ENCODE measurements around the gene PDE6G.
A peak's percentile ranks its signal among the peaks of the same experiment; 100 is the strongest.

Gene PDE6G

DNA sequence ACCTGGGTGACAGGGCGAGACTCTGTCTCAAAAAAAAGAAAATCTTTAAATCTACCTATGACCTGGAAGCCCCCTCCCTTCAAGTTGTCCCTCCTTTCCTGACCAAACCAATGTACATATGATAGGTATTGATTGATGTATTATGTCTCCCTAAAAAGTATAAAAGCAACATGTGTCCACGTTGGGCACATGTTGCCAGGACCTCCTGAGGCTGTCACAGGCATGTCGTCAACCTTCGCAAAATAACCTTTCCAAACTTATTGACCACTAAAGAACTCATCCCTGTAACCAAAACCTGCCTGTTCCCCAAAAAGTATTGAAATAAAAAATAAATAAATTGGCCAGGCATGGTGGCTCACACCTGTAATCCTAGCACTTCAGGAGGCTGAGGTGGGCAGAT lies 5.7 kb upstream of the PDE6G start:
- no peak for DNase-seq (ENCODE audit: low read depth)

DNA sequence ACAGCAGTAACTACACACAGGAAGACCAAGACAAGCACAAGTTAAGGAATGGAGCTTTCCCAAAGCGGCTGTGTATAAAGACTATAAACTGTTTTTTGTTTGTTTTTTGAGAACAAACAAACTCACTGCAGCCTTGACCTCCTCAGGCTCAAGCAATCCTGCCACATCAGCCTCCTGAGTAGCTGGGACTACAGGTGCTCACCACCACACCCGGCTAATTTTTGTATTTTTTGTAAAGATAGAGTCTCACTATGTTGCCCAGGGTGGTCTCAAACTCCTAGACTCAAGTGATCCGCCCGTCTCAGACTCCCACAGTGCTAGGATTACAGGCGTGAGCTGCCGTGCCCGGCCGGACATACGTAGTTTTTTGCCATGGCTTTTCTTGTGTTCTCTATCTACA lies 4.1 kb upstream of the PDE6G start:
- no peak for DNase-seq (ENCODE audit: low read depth)

DNA sequence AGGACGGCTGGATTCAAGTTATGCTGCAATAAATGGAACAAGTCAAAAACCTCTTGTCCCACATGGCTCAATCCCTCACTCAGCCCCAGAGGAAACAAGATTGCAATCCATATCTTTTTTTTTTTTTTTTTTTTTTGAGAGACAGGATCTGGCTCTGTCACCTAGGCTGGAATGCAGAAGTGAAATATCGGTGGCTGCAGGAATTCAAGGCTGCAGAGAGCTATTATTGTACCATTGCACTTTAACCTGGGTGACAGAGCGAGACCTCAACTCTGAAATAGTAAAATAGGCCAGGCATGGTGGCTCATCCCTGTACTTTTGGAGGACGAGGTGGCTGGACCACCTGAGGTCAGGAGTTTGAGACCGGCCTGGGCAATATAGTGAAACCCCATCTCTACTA lies 2.7 kb upstream of the PDE6G start:
- DNase-seq (ENCODE audit: low read depth) = no peak

DNA sequence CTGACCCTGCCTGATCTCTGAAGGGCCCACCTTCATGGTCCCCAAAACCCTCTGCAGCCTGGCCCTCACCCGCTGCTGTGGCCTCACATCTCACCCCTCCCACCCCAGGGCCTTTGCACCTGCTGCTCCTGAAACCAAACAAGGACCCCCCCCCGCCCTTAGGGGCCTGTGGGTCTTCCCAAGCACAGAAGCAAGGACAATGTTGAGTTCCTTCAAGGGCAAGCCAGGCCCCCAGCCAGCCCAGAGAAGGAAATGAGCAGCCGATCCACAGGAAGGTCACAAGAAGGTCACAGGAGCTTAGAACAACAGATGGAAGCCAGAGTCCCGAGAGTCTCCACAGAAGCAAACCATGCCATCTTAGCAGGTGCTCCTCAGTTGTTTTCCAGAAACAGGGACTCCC lies 493 bp upstream of the PDE6G start:
- no peak for DNase-seq (ENCODE audit: low read depth)

DNA sequence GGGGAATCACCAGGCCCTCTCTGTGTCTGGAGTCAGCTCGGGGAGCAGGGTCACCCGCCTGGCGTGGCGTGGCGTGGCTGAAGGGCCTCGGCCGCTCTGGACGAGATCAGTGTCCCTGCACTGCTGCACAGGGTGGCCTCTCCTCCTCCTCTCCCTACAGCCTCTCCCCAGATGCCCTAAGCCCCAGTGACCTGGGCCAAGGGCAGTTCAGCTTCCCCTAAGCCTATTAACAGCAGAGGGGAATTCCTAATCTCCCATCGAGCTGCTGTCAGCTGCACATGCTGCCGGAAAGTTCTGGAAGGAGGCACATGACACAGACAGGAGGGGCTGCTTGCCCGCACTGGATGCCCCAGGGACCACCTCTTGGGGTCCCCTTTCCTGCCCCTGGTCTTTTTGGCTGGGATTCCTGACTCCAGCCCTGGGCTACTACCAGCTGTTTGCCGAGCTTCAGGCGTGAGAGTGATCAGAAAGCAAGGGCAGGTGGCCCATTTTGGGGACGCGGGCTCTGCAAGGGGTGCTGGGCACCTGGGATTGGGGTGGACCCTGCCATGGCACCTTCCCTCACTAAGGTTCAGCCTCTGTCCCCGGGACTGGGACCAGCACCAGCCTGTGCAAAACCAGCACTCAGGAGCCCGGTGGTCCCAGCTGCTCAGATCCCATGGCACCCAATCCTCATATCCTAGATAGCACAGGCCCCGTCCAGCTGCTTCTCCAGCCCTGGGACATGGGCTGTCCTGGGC lies 794 bp downstream of the PDE6G start:
- no peak for DNase-seq (ENCODE audit: low read depth)

DNA sequence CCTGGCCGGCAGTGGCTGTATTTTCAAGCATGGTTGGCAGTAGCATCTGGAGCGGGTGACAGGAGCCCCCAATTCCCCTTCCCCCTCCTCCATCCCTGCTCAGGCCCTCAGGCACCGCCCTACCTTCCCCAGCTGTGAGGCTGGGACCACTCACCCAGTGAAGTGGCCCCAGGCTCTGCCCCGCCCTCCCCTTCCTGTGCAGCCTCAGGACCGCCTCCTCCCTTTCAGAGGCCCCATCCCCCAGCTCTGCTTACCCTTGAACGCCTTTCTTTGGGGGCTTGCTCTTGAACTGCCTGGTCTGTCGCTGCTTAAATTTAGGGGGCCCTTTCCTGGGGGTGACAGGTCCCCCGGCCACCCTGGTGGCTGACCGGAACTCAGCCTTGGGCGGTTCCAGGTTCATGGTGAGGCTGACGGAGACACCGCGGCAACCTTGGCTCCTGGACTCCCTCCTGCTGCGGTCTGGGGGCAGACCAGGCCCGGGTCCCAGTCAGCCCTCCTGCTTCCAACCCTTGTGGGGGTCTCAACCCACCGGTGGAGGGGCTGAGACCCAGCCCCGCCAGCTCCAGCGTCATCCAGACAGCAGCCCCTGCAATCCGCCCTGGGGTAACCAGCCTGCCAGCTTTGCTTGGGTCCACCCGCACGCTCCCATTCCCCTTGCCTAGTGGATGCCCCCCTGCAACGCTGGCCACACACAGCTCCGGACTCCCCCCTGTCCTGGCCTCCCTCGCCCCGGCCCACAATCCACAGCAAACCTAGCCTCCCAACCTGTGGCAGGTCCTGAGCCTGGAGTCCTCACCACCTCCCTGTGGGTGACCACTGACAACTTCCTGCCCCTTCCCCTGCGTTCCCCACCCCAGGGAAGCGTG lies 3.2 kb downstream of the PDE6G start:
- no peak for DNase-seq (ENCODE audit: low read depth)

DNA sequence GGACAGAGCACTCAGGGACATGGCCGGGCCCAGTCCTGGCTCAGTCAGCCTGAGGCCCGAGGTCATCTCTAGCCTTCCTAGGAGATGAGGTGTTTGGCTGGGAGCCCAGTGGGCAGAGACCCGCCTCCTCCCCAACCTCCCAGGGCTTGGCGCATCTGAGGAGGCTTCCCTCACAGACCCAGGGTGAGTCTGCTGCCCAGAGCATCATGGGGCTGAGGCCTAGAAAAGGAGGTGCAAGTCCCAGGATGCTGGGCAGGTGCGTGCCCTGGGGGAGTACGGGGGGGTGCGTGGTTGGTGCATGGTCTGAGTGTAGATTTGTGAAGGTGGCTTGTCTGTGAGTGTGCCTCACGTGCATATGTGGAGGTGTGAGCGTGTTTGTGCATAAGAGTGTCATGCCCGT lies 4.7 kb downstream of the PDE6G start:
- DNase-seq (ENCODE audit: low read depth) = no peak

DNA sequence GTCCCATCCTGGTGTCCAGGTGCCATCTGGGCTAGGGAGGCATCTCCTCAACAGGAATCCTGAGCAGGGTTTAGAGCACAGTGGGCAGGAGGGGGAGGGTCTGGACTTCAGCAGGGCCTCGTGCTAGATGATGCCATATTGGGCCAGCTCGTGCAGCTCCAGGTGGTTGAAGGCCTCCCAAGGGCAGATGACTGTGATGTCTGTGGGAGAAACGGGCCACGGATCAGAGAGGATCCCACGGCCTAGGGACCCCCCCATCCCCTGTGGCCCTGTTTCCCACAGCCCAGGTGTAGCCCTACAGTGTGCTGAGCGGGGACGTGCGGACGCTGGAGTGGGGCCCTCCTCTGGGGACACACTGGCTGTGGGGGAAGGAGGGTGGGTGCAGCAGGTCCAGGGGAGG lies 5.4 kb downstream of the PDE6G start:
- no peak for DNase-seq (ENCODE audit: low read depth)

DNA sequence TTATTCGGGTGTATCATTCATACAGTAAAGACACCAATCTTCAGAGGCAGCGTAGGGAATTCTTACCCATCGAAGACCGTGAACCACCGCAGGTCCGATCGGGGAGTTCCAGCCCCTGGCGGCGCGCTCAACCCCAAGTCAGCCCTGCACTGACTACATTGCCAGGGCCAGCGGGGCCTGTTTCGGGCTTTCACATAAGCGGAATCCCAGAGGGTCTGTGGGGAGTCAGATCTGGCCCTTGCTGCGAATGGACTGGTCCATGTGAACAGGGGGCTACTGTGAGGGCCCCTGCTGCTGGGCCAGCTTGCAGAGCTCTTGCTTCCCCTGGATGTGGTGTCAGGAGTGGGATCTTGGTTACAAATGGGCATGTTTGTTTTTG lies 7.6 kb downstream of the PDE6G start:
- no peak for DNase-seq (ENCODE audit: low read depth)

DNA sequence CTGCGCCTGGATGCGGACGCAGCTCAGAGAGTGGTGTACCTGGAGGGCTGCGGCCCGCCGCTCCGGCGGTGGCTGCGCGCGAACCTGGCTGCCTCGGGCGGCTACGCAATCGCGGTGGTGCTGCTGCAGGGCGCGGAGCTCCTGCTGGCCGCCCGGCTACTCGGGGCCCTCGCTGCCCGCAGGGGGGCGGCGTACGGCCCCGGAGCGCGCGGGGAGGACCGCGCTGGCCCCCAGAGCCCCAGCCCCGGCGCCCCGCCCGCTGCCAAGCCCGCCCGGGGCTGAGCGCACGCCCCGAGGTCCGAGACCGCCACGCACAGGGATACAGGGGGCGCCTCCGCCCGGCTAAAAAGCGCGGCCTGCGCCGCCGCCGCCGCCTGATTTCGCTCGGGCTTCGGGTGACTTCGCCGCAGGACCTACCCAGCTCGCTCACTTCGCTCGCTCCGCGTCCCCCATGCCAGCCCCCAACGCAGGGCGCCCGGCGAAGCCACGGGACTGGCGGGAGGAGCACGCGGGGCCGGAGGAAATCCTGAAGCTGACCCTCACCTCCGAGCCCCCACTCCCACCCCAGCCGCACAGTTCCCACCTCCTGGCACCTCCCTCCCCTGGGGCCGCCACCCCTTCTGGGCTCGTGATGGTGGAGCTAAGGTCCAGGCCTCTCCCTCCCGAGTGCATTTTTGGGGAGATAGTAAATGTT lies 8.2 kb downstream of the PDE6G start:
- DNase-seq (ENCODE audit: low read depth) = no peak

DNA sequence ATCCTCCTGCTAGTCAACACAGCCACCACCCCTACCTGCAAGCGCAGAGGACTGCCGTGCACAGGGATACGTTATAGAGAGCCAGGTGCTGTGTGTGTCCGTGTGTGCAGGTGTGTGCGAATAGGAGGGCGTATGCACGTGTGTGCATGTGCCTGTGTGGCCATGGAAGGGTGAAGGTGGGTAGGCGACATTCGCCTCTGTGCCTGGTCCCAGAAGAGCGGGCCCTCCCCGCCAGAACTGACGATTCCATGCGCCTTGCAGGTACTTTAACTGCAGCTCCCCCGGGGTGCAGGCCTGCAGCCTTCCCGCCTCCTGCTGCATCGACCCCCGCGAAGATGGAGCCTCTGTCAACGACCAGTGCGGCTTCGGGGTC lies 8.7 kb downstream of the PDE6G start:
- no peak for DNase-seq (ENCODE audit: low read depth)

DNA sequence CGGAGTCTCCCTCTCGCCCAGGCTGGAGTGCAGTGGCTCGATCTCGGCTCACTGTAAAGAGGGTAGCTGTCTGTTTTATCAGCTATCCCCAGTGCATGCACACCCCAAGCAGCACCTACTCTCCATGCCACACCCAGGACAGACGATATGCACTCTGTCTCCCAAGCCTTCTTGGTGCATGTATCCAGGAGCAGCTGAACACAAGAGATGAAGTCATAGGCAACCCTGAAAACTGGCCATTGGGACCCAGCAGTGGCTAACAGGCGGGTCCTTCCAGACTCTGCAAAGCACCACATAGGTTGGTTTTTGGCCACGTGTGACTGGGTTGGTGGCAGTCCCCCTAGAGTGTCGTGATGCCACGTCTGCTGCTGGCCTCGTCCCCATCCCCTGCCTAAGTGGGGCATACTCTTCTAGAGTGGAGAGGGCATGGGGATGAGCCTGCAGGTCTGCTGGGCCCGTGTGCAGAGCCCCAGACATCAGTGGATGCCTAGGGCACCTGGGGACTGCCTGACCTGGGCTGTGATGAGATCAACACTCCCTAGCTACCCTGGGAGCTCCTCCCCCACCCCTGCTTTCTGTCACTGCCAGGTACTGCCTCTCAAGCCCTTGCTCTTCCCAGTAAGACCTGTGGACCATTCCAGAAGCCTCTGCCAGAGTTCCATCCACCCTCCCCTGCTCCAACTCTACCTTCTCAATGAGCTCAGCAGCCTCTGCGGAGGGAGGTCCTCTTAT lies 9.3 kb downstream of the PDE6G start:
- no peak for DNase-seq (ENCODE audit: low read depth)

DNA sequence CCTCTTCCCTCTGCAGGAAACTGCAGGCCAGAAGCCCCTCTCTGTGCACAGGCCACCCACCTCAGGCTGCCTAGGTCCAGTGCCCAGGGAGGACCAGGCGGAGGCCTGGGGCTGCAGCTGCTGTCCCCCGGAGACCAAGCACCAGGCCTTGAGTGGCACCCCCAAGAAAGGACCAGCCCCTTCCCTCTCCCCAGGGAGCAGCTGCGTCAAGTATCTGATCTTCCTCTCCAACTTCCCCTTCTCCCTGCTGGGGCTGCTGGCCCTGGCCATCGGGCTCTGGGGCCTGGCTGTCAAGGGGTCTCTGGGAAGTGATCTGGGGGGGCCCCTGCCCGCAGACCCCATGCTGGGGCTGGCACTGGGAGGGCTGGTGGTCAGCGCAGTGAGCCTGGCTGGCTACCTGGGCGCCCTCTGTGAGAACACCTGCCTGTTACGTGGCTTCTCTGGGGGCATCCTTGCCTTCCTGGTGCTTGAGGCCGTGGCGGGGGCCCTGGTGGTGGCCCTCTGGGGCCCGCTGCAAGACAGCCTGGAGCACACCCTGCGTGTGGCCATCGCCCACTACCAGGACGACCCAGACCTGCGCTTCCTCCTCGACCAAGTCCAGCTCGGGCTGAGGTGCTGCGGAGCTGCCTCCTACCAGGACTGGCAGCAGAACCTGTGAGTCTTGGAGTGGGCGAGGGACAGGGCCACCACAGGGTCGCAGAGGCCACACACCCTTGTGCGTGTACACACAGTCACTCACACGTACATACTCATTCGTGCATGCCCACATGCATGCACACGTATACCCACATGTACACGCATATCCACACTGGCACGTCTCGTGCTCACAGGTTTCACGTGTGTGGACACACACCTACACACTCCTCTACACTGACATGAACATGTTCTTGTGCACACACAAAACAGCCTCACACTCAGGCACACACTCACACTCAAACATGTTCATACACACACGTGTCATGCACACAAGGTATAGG lies 11.1 kb downstream of the PDE6G start:
- DNase-seq (ENCODE audit: low read depth) = no peak

DNA sequence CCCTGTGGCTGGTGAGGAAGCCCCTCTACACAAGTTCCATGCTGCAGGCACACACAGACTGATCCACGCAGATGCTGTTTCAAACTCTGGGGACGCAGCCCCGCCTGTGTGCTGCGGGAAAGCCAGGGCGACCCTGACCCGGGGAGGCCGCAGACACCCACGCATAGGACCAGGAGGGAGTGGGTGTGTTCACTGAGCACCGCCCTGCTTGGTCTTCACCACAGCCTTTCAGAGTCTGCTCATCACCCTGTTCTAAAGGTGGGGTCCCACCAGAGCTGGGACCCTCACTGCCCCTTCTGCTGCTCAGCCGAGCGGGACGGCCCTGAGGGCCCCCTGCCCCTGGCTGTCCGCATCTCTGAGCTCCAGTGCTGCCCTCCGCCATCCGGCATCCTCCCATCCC lies 11.8 kb downstream of the PDE6G start:
- DNase-seq (ENCODE audit: low read depth) = no peak

DNA sequence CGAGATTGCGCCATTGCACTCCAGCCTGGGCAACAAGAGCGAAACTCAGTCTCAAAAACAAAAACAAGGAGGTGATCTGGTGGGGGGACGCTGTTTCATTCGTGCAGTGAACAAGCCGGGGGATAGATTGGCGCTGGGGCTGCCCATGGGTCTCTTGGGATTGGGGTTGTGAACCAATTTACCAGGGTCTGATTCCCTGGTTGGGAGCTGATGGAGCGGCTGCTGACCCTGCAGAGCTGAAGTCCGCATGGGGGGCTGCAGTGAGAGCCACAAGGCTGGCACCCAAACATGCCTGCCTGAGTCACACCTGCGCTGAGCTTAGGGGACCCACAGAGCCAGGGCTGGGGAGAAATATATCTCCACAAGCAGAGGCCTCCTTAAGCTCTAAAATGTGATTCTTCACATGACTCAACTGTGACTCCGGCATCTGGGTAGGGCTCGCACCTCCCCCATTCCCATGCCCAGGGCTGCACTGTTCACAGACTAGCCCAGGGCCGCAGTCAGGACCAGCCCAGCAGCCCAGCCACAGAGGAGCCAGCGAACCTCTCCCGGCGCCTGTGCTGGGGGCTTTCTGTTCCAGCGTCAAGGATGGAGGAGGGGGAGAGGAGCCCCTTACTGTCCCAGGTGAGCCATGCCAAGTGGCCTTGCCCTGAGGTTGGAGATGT lies 14.4 kb downstream of the PDE6G start:
- DNase-seq (ENCODE audit: low read depth) = no peak

DNA sequence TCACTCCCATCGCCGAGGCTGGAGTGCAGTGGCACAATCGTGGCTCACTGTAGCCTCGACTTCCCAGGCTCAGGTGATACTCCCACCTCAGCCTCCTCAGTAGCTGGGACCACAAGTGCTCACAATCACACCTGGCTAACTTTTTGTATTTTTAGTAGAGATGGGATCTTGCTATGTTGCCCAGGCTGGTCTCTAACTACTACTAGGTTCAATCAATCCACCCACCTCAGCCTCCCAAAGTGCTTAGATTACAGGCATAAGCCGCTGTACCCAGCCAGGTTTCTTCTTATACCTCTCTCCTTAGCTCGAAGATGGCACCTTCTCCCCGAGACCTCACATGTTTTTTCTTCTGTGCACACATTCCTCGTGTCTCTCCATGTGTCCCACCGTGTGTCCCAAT lies 16.3 kb downstream of the PDE6G start:
- no peak for DNase-seq (ENCODE audit: low read depth)

DNA sequence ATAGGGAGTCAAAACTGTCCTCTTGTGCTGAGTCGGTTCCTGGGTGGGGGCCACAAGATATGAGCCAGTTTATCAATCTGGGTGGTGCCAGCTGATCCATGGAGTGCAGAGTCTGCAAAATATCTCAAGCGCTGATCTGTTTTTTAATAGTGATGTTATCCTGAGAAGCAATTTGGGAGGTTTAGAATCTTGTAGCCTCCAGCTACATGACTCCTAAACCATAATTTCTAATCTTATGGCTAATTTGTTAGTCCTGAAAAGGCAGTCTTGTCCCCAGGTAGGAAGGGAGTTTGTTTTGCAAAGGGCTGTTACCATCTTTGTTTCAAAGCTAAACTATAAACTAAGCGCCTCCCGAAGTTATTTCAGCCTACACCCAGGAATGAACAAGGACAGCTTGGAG lies 17.7 kb downstream of the PDE6G start:
- no peak for DNase-seq (ENCODE audit: low read depth)

DNA sequence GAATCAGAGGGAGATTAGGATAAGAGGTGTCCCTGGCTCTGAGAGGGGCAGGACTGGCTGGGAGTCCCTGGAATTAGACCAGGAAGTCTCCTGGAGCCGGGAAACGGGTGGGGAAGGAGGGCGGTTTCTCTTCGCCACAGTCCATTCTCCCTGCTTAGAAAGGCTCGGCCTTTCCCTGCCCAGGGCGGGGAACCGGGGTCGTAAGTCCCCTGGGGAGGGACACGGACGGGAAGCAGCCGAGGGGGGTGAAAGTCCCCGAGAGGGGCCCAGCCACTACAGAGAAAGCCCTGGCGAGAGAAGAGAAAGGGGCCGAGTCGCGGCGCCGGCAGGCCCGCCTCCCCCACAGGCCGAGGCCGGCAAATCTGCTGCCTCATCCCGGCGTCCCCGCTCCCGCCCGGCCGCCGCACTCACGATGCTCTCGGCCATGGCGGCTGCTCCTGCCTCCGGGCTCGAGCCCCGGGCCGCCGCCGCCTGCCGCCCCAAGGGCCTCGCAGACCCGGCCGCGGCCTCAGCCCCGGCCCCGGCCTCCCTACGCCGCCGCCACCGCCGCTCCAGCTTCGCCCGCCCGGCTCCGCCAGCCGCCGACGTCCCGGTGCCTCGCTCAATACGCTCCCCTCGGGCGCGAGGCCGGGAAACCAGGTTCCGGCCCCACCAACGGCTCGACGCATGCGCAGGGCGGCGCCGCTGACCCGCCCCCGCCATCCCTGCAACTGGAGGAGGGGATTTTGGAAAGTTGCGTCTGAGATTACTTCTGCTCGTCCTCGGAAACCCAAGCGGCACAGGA lies 19.6 kb downstream of the PDE6G start, which contains the start of the genes NPLOC4 and TSPAN10:
NPLOC4 (minus strand) TSS at position 608 of the 784 bp plus-strand sequence; CDS start at position 426, 182 bp downstream.
TSPAN10 (plus strand) TSS at position 692 of the 784 bp plus-strand sequence. CDS start 5,217 bp downstream, outside the sequence.
- peak; percentile 59 for DNase-seq (ENCODE audit: low read depth)

DNA sequence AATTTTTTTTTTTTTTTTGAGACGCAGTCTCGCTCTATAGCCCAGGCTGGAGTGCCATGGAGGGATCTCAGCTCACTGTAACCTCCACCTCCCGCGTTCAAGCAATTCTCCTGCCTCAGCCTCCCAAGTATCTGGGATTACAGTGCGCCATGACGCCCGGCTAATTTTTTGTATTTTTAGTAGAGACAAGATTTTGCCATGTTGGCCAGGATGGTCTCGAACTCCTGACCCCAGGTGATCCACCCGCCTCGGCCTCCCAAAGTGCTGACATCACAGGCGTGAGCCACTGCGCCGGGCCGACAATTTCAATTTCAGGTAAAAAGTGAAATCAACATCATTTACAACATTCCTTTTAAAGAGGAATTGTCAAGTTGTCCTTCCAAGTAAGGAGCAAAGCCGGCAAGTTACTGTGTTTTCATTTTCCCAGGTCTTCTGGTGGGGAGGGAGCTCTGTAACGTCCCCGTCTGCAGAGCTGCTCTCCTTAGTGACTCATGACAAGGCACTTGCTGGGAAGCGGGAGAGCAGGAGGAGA lies 20.3 kb downstream of the PDE6G start:
- no peak for DNase-seq (ENCODE audit: low read depth)

All from stimulated activated CD8-positive, alpha-beta memory T cell treated with anti-CD3 and anti-CD28 coated beads, Interleukin-15, amount 100 ng/mL, for 1 hour (primary cell).